Psoas muscle (tissue), 8 donors: ENCODE measurements around the gene CCDC120. TPM values are rescaled to one million over a fixed set of nuclear protein-coding genes. Genes with fewer than 3 reads are reported as not detected.

ENCODE experiments used
- ATAC-seq, 4 donors: fragments of 200-7000 bp; cut with Tn5 transposase; one replicate each; pipeline ENCODE4 v1.9.1; 2020; ENCODE audit warnings: moderate library complexity in 3 of 4, mild to moderate bottlenecking in 2 of 4
- DNase-seq, 2 donors: peaks; one replicate each; pipeline ENCODE4 v3.0.0-alpha.2; 2020
- H3K27ac ChIP-seq: fragments of 200-600 bp; one replicate; pipeline ENCODE4 v1.8.0; 2022
- H3K27me3 ChIP-seq, 3 donors: fragments of 200-600 bp in 1 of 3; one replicate each; pipeline versions ENCODE4 v1.6.1 to v1.8.0; 2013 to 2022; ENCODE audit warnings: low read length in 2 of 3, mild to moderate bottlenecking in 2 of 3, moderate library complexity in 1 of 3; ENCODE audit not compliant: insufficient read depth in 3 of 3
- H3K36me3 ChIP-seq, 2 donors: fragments of 200-600 bp in 1 of 2; one replicate each; pipeline versions ENCODE4 v1.6.1 to v1.8.0; 2013 to 2022; ENCODE audit warnings: low read depth in 1 of 2, mild to moderate bottlenecking in 1 of 2, moderate library complexity in 1 of 2; ENCODE audit not compliant: insufficient read depth in 1 of 2
- H3K4me1 ChIP-seq: fragments of 200-600 bp; one replicate; pipeline ENCODE4 v1.8.0; 2022
- H3K4me3 ChIP-seq: fragments of 200-600 bp; one replicate; pipeline ENCODE4 v1.8.0; 2022; ENCODE audit warnings: mild to moderate bottlenecking
- H3K9me3 ChIP-seq: fragments of 200-600 bp; one replicate; pipeline ENCODE4 v1.8.0; 2022
- CTCF ChIP-seq: fragments of 200-600 bp; IDR thresholded peaks from one replicate; pipeline ENCODE4 v1.8.0; 2022; ENCODE audit warnings: antibody characterized with exemption
- WGBS, 3 donors: extraction: QIAGEN DNeasy Blood & Tissue Kit; methylation state at CpG; one replicate each; pipeline versions ENCODE4 v1.1.6 to v1.1.7; 2013; 5-methylcytosine and 5-hydroxymethylcytosine counted together
- intact Hi-C, 2 donors: fragments of 100-400 bp; cut with DNase I; formaldehyde crosslinking; loops; one replicate each; pipeline versions ENCODE4 v1.11.0 to v1.14.2; 2022
- polyA plus RNA-seq, 3 donors: library from polyadenylated mRNA; stranded (reverse); fragments of 200-250 nt; gene quantifications; one replicate each; pipeline ENCODE4 v1.2.3, GENCODE V29; 2013
- total RNA-seq, 4 donors: library from RNA; stranded (reverse); fragmentation: NEBNext Ultra II Directional in 2 of 4; extraction: Animal tissue kit (Norgen Biotek cat#: 25700) in 2 of 4; gene quantifications; one replicate each; pipeline versions ENCODE4 v1.2.1 to v1.2.4, GENCODE V29; 2021 to 2023
- donor health status: healthy with polysubstance abuse.
- donor health status: DM: no; HTN: no; CAD: no; lungs with moderate emphysema.
- donor health status: Bipolar disorder and iron deficiency.
- donor health status: healthy.
- donor health status: DM: yes; HTN: yes; CAD: no.
- donor health status: DM: no; HTN: no; CAD: no.
- donor health status: DM: no; HTN: no; CAD: no.
- donor health status: DM: yes; HTN: yes; CAD: no.

The CCDC120 gene
- total and polyA plus RNA-seq, 7 donors = 0.40 to 1.2 (median 0.76) TPM

GRCh38 chrX:49111791-49112190 lies 53.0 kb downstream of the CCDC120 start:
- ATAC-seq (no peak), DNase-seq (no peak)
- TF ChIP-seq CTCF = no peak
- Histone ChIP-seq H3K4me1 (no peaks in the 10 kb centered on the region), H3K27me3 (no peaks in the 10 kb centered on the region), H3K4me3 (no peak overlapping the region), H3K27ac (no peak overlapping the region), H3K36me3 (peaks cover 0 to 57% of the 10 kb centered on the region in 2 donors), H3K9me3 (no peaks in the 10 kb centered on the region)
- WGBS, 3 donors = 55 to 76% (median 62%) methylated on average over 3 of the region's 3 CpGs
- intact Hi-C loops = no loop called here

DNA sequence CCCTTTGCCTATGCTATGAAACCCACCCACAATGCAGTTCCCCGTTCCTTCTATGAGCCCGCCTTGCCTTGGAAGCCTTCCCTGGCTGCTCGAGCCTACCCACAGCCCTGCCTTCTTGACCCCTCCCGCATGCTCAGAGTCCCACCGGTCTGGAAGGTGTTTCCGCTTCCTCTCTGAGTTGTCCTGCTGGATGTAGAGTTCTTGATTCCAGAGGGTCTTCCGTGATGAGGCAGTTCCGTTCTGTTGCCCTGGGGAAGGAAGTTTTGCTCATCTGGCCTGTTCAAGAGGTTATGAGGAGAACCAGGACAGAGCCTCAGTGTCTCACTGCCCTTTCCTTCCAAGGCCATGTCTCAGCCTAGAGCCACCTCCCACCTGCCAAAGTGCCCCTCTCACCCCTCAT lies 57.3 kb downstream of the CCDC120 start:
- H3K36me3 ChIP-seq = peaks cover 5 to 87% of the 10 kb centered on the region in 2 donors

DNA sequence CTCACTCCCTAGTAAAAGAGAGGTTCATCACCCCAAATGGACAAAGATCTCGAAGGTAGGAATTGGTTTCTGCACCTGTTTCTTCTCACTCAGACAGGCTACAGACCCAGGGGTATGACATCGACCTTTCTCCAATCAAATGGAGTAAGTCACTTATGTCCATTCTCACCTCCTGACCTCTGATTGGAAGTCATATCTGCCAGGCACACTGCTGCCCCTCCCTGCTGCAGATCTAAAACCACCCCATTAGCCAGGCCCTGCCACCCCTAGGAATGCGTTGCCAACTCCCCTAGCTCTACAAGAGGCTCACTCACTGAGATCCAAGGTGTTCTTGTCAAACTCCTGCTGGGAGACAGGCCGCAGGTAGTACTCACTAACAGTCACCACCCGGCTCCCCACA lies 57.9 kb downstream of the CCDC120 start:
- intact Hi-C loops = no loop called here
- H3K9me3 ChIP-seq = no peaks in the 10 kb centered on the region
- WGBS, 3 donors = 78 to 95% (median 94%) methylated on average over 5 of the region's 5 CpGs
- no peak overlapping the region for H3K4me3 ChIP-seq
- no peak overlapping the region for H3K27ac ChIP-seq
- H3K4me1 ChIP-seq = no peaks in the 10 kb centered on the region
- no peaks in the 10 kb centered on the region for H3K27me3 ChIP-seq
- TF ChIP-seq CTCF = no peak
- ATAC-seq = no peak
- H3K36me3 ChIP-seq = peaks cover 5 to 90% of the 10 kb centered on the region in 2 donors
- no peak for DNase-seq

More for the DNA sequence above, 57.3 kb downstream of the CCDC120 start:
- TF ChIP-seq CTCF = no peak
- H3K27ac ChIP-seq = no peak overlapping the region
- H3K4me1 ChIP-seq = no peaks in the 10 kb centered on the region
- H3K4me3 ChIP-seq = no peak overlapping the region
- ATAC-seq (no peak), DNase-seq (no peak)
- no peaks in the 10 kb centered on the region for H3K27me3 ChIP-seq
- H3K9me3 ChIP-seq = no peaks in the 10 kb centered on the region
- whole genome bisulfite sequencing, 3 donors = 82 to 89% (median 85%) methylated on average over 6 to 8 of the region's 8 CpGs
- intact Hi-C loops = no loop called here

DNA sequence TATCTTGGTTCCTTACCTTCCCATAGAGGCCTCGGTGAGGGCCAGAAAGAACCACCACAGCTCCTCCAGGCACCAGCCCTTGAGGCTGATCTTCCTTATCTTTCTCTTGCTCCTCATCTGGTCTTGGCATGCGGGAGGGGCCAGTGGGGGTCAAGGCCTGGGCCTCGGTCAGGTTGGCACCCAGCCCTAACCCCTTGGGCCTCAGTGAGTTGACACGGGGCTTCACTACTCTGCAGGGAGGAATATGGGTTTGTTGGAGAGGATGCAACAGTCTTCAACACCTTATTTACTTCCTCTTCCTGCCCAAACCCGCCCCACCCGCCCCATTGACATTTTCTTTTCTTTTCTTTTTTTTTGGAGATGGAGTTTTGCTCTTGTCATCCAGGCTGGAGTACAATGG lies 58.8 kb downstream of the CCDC120 start:
- Histone ChIP-seq H3K27ac (no peak overlapping the region), H3K9me3 (no peaks in the 10 kb centered on the region), H3K4me3 (no peak overlapping the region), H3K27me3 (no peaks in the 10 kb centered on the region), H3K4me1 (peaks cover 4% of the 10 kb centered on the region), H3K36me3 (peaks cover 5 to 87% of the 10 kb centered on the region in 2 donors)
- intact Hi-C loops = no loop called here
- ATAC-seq = no peak
- whole genome bisulfite sequencing, 3 donors = 51 to 86% (median 73%) methylated on average over 3 to 6 of the region's 6 CpGs
- no peak for DNase-seq
- TF ChIP-seq CTCF = no peak

Other genes starting within 250 kb of the CCDC120 start
- gene ERAS, start 232.5 kb upstream of the CCDC120 start, total RNA-seq = not detected
- not detected for gene ERAS, start 232.5 kb upstream of the CCDC120 start, polyA plus RNA-seq
- under 1 TPM in 1 of 4 donors, not detected in 3; 0.44 TPM for gene PCSK1N, start 223.4 kb upstream of the CCDC120 start, total RNA-seq
- gene PCSK1N, start 223.4 kb upstream of the CCDC120 start, polyA plus RNA-seq = not detected
- 10 to 100 TPM; 56.6 to 76.2 (median 65.1) TPM for gene TIMM17B, start 161.2 kb upstream of the CCDC120 start, total RNA-seq
- gene TIMM17B, start 161.2 kb upstream of the CCDC120 start, polyA plus RNA-seq = 10 to 100 TPM; 63.1 to 91.6 (median 78.4) TPM
- 10 to 100 TPM; 51.8 to 65.7 (median 60.6) TPM for gene PQBP1, start 161.1 kb upstream of the CCDC120 start, total RNA-seq
- 10 to 100 TPM; 71.0 to 98.8 (median 77.2) TPM for gene PQBP1, start 161.1 kb upstream of the CCDC120 start, polyA plus RNA-seq
- gene SLC35A2, start 147.4 kb upstream of the CCDC120 start, total RNA-seq = 10 to 100 TPM in 2 of 4 donors, 1 to 10 TPM in 2; 8.8 to 13.4 (median 11.2) TPM
- gene SLC35A2, start 147.4 kb upstream of the CCDC120 start, polyA plus RNA-seq = 10 to 100 TPM; 13.2 to 26.1 (median 19.7) TPM
- gene PIM2, start 140.0 kb upstream of the CCDC120 start, total RNA-seq = 1 to 10 TPM; 1.1 to 2.3 (median 1.6) TPM
- gene PIM2, start 140.0 kb upstream of the CCDC120 start, polyA plus RNA-seq = 1 to 10 TPM; 1.4 to 3.7 (median 1.6) TPM
- 10 to 100 TPM; 21.4 to 38.7 (median 28.5) TPM for gene OTUD5, start 101.4 kb upstream of the CCDC120 start, total RNA-seq
- gene OTUD5, start 101.4 kb upstream of the CCDC120 start, polyA plus RNA-seq = 10 to 100 TPM; 17.5 to 34.8 (median 18.6) TPM
- gene KCND1, start 87.2 kb upstream of the CCDC120 start, total RNA-seq = under 1 TPM; 0.18 to 0.41 (median 0.25) TPM
- gene KCND1, start 87.2 kb upstream of the CCDC120 start, polyA plus RNA-seq = under 1 TPM; 0.03 to 0.44 (median 0.30) TPM
- gene GRIPAP1, start 56.7 kb upstream of the CCDC120 start, total RNA-seq = 10 to 100 TPM; 16.5 to 23.6 (median 19.4) TPM
- gene GRIPAP1, start 56.7 kb upstream of the CCDC120 start, polyA plus RNA-seq = 10 to 100 TPM; 12.6 to 17.5 (median 13.4) TPM
- 10 to 100 TPM; 18.1 to 46.5 (median 30.4) TPM for gene TFE3, start 15.6 kb upstream of the CCDC120 start, total RNA-seq
- gene TFE3, start 15.6 kb upstream of the CCDC120 start, polyA plus RNA-seq = 10 to 100 TPM; 16.9 to 55.2 (median 32.3) TPM
- 1 to 10 TPM; 4.3 to 9.1 (median 6.6) TPM for gene PRAF2, start 15.0 kb downstream of the CCDC120 start, total RNA-seq
- 10 to 100 TPM in 2 of 3 donors, 1 to 10 TPM in 1; 9.7 to 12.5 (median 11.4) TPM for gene PRAF2, start 15.0 kb downstream of the CCDC120 start, polyA plus RNA-seq
- gene WDR45, start 20.9 kb downstream of the CCDC120 start, total RNA-seq = 10 to 100 TPM; 67.3 to 85.7 (median 75.0) TPM
- gene WDR45, start 20.9 kb downstream of the CCDC120 start, polyA plus RNA-seq = 100 to 1,000 TPM in 1 of 3 donors, 10 to 100 TPM in 2; 93.2 to 102 (median 99.4) TPM
- 10 to 100 TPM; 26.7 to 28.8 (median 27.7) TPM for gene GPKOW, start 64.7 kb downstream of the CCDC120 start, total RNA-seq
- gene GPKOW, start 64.7 kb downstream of the CCDC120 start, polyA plus RNA-seq = 10 to 100 TPM; 25.9 to 29.4 (median 26.9) TPM
- gene MAGIX, start 103.8 kb downstream of the CCDC120 start, total RNA-seq = 1 to 10 TPM; 2.9 to 3.7 (median 3.5) TPM
- gene MAGIX, start 103.8 kb downstream of the CCDC120 start, polyA plus RNA-seq = 1 to 10 TPM; 5.2 to 8.0 (median 5.3) TPM
- gene PLP2, start 112.9 kb downstream of the CCDC120 start, total RNA-seq = 10 to 100 TPM; 17.8 to 80.7 (median 74.0) TPM
- gene PLP2, start 112.9 kb downstream of the CCDC120 start, polyA plus RNA-seq = 100 to 1,000 TPM in 2 of 3 donors, 10 to 100 TPM in 1; 76.5 to 320 (median 113) TPM
- gene PRICKLE3, start 127.4 kb downstream of the CCDC120 start, total RNA-seq = 10 to 100 TPM; 14.1 to 17.6 (median 16.3) TPM
- gene PRICKLE3, start 127.4 kb downstream of the CCDC120 start, polyA plus RNA-seq = 10 to 100 TPM in 2 of 3 donors, 1 to 10 TPM in 1; 7.5 to 23.6 (median 18.1) TPM
- gene SYP, start 141.2 kb downstream of the CCDC120 start, total RNA-seq = 1 to 10 TPM in 2 of 4 donors, under 1 TPM in 2; 0.37 to 1.2 (median 0.83) TPM
- 1 to 10 TPM in 2 of 3 donors, under 1 TPM in 1; 0.76 to 1.6 (median 1.4) TPM for gene SYP, start 141.2 kb downstream of the CCDC120 start, polyA plus RNA-seq
- under 1 TPM in 2 of 4 donors, not detected in 2; 0.04 to 0.12 TPM for gene CACNA1F, start 174.3 kb downstream of the CCDC120 start, total RNA-seq
- under 1 TPM in 2 of 3 donors, not detected in 1; 0.01 TPM for gene CACNA1F, start 174.3 kb downstream of the CCDC120 start, polyA plus RNA-seq
- gene CCDC22, start 176.5 kb downstream of the CCDC120 start, total RNA-seq = 10 to 100 TPM in 3 of 4 donors, 1 to 10 TPM in 1; 9.6 to 14.7 (median 11.4) TPM
- 10 to 100 TPM; 11.6 to 16.1 (median 15.4) TPM for gene CCDC22, start 176.5 kb downstream of the CCDC120 start, polyA plus RNA-seq
- gene FOXP3, start 205.7 kb downstream of the CCDC120 start, total RNA-seq = not detected
- gene FOXP3, start 205.7 kb downstream of the CCDC120 start, polyA plus RNA-seq = under 1 TPM in 2 of 3 donors, not detected in 1; 0.03 to 0.05 TPM
- gene PPP1R3F, start 210.8 kb downstream of the CCDC120 start, total RNA-seq = 10 to 100 TPM; 17.3 to 25.5 (median 22.7) TPM
- gene PPP1R3F, start 210.8 kb downstream of the CCDC120 start, polyA plus RNA-seq = 10 to 100 TPM; 13.9 to 29.8 (median 28.3) TPM
- not detected for gene GAGE10, start 244.6 kb downstream of the CCDC120 start, total RNA-seq
- not detected for gene GAGE10, start 244.6 kb downstream of the CCDC120 start, polyA plus RNA-seq